Right lobe of liver (tissue), 4 donors: ENCODE measurements around the gene BEST1.

ENCODE experiments used
- CTCF ChIP-seq, 4 donors: fragments of 200-600 bp in 3 of 4; fragments of 450-650 bp in 1 of 4; IDR thresholded peaks; one replicate each; pipeline versions ENCODE4 v1.5.1 to v1.8.0; 2016 to 2022; ENCODE audit warnings: antibody characterized with exemption in 4 of 4, mild to moderate bottlenecking in 2 of 4
- POLR2A ChIP-seq: fragments of 450-650 bp; IDR thresholded peaks from one replicate; pipeline ENCODE4 v1.6.1; 2017; ENCODE audit warnings: antibody characterized with exemption, mild to moderate bottlenecking
- donor health status: DM: no; HTN: no; CAD: no.
- donor health status: DM: no; HTN: no; CAD: no.
- donor health status: DM: no; HTN: yes; CAD: no.

GRCh38 chr11:61935861-61936260, 14.3 kb upstream of the BEST1 start:
- TF ChIP-seq CTCF (IDR thresholded peaks at IDR 0.05) (no peak), POLR2A (no peak)
